Stimulated activated CD4-positive, alpha-beta T cell treated with anti-CD3 and anti-CD28 coated beads, Interleukin-12 subunit alpha, Interleukin-12 subunit beta, amount 100 ng/mL, for 4 hours (primary cell): ENCODE data around the gene RIPK4.

Source experiments
- DNase-seq: peaks from one replicate; pipeline ENCODE4 v3.0.0-alpha.2; 2020

Gene RIPK4

DNA sequence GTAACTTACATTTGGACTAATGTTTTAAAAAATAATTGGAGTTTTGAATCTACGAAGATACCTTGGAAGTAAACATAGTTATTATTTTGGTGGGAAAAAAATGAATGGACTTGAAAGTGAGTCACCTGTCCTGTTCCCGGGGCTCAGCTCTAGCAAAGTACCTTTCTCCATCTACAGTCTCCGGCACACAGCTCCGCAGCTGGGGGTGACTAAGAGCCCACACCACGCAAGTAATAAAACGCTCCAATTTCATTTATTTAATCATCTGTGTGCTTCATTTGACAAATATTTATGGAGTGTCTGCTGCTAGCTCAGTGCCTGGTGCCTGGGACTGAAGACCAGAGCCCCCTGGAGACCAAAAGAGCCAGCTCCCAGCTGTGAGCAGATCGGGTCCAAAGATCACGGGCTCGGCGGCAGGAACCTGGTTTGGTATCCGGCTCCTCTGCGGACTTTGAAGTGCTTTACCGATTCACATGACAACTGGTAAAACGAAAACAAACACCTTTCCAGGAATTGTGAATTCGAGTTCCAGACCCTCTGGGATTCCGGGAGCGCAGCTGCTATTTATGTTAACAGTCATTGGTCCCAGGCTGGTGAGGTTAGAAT, 1.7 kb upstream of the RIPK4 start:
- no peak for DNase-seq

DNA sequence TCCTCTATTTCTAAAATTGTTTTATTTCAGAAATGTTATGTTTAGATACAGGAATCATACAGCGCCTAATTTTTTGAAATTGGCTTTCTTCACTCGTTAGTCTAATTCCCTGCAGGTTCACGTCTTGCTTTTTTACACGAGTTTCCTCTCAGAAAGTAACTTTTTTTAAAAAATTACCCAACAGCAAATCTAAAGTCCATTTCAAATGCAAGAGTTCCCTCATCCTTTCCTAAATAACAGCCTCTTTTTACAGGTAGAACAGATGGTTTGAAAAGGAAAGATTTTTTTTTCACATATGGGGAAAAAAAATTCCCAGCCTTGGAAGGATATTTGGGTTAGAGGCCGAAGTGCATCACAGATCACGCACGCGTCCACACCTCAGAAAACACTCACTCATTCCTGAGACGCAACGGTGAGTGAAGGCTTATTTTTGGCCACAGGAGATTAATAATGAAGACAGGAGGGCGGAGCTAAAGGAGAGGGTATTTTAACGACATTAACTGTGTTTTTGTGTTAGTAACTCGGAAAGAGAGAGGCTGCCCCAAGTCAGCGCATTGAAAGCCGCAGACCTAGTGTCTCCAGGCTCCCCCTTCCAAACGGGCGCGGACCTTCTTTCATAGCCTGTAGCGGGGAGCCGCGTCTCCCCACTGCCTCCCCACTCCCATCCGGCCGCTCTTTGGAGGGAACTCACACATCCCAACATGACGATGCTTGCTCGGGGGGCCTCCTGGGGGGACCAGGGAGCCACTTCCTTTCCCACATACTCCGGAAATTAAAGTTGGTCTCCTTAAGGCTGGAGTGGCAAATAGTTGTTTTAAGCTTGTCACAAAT, 969 bp upstream of the RIPK4 start:
- DNase-seq, result no peak

GRCh38 chr21:41765973-41766882, 624 bp downstream of the RIPK4 start:
- no peak for DNase-seq

- no peak for DNase-seq
These were observed 1.4 kb downstream of the RIPK4 start for GRCh38 chr21:41765420-41765821.

- no peak for DNase-seq
These were observed 2.1 kb downstream of the RIPK4 start for GRCh38 chr21:41764558-41765419.

GRCh38 chr21:41763996-41764395, 2.9 kb downstream of the RIPK4 start:
- DNase-seq, result no peak

GRCh38 chr21:41763398-41763931, 3.4 kb downstream of the RIPK4 start:
- no peak for DNase-seq

DNA sequence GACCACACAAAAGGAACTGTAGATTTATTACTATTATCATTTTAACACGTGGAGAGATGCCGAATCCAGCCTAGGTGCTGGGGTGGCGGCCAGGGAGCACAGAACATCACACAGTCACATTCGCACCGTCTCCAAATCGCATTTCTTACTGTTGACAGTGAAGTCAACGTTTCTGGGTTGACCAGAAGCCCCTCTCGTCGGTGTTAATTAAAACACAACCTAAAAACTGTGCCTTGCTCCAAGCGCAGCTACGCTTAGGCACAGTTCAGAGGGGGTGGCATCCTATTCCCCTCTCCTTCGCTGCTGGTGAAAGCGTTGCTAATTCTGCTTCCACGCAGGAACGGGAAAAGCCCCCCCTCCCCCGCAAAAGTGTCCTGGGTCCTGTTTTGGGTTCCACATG, 4.1 kb downstream of the RIPK4 start:
- no peak for DNase-seq

DNA sequence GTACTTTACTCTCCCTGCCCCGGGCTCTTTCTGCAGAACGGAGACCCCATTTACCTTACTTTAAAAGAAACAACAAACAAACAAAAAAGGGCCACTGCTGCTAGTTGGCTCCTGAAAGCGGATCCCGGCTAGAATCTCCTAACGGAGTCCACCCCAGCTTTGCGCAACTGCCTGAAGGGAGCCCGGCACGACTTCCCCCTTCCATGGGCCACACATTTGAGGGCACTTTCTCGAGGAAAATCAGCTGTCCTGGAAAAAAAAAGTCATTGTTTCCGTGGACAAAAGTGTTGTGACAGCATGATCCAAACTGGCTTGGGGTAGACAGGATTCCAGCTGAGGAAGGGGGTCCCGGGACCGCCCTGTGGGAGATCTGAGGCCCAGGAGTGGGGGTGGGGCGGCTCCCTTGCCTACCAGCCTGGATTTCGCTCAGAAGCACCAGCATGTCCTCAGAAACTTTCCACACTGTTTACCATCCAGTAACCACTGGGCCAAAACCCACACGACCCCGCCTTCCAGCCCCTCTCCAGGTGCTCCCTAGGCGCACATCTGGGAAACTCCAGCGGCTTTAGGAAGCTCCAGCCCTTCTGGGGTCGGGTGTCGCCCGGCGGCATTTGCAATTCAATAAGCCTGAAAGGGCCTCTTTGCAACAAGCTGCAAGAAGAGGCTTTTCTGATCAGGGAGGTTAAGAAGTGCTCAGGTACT, 4.8 kb downstream of the RIPK4 start:
- DNase-seq, result no peak

DNA sequence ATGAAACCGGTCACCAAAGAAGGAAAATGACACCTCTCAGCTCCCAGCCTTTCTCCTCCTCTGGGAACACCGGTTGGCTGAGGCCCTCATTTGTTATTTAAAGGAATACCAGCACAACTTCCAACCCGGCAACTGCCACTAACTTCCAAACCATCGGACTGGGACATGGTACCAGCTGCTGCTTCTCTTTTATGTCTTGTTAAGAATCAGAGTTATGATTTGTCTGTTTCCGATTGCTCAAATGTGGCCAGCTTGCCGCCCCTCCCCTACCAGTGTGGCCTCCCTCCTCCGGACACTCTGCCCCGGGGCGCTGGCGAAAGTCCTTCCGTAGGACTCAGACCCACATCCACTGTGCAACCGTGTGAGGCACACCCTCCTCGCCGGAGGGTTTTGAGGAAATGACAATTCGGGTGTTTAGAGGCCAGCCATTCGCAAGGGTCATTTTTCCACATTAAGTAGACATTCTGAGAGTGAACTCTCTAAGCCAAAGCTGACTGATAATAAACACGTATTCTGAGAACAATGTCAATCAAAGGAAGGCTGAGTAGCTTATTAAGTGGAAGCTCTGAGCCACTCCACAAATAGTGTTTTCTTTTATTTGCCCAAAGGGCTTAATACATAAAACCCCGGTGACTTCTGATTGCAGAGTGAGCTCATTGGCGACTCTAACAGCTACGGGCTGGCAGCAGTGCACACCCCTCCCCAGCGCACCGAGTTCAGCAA, 5.5 kb downstream of the RIPK4 start:
- DNase-seq, result no peak

- DNase-seq, result no peak
These were observed 6.4 kb downstream of the RIPK4 start for GRCh38 chr21:41760411-41760810.

DNA sequence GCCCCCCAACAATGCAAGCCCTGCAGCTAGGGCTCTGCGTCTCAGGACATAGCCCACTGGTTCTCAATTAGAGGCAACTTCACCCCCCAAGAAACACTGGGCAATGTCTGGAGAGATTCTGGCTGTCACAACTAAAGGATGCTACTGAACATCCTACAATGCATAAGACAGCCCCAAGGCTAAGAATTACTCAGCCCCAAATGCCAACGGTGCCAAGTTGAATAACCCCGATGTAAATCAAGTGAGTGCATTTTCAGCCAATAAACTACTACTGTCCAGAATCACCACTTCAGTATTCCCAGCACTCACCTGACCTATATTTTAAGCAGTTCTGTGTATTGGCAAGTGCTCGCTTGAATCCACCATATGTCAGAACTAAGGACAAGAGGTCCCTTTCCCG, 6.9 kb downstream of the RIPK4 start:
- DNase-seq, result no peak

GRCh38 chr21:41759214-41759840, 7.5 kb downstream of the RIPK4 start:
- DNase-seq, result no peak

DNA sequence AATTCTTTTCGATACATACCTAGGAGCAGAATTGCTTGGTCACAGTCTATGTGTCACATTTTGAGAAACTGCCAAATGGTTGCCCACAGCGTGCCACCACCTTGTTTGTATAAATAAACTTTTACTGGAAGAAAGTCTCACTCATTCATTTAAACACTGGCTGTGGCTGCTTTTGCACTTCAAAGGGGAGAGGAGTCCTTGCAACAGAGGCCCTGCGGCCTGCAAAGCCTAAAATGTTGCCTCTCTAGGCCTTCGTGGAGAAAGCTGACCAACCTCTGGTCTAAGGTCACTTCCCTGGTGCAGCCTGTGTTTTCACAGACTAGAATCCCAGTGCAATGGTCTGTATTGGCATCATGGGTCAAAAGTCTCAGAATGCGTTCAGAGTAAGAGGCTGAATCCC, 8.3 kb downstream of the RIPK4 start:
- DNase-seq, result no peak

GRCh38 chr21:41755934-41756773, 10.7 kb downstream of the RIPK4 start:
- DNase-seq, result no peak

DNA sequence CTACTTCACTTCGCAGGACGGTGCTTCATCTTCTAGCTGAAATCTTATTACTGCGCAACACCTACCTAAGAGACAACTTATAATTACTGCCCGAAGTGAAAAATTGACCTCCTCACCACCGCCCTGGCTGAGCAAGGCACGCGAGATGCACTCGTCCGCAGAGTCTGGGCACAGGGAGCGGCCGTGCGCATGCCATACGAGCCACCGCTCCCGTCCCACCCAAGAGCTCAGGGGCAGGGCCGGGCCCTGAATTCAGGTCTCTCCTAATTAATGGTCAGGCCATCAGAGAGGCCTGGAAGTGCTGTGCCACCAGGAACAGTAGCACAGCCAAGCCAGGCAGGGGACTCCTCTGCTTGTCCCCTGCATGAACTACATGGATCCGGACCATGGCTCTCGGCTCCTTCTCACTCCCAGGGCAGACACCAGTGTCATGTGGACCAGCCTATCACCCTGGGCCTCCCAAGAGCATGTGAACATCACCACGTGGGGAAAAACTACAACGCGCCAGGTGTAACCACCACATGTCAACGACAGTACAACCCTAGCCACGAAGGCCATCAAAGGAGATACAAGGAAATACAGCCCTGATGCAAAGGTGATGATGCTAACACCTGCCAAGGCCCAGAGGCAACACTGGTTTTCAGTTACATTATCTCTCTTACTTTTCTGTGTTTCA, 11.5 kb downstream of the RIPK4 start:
- DNase-seq, result no peak

GRCh38 chr21:41754479-41754891, 12.4 kb downstream of the RIPK4 start:
- no peak for DNase-seq

DNA sequence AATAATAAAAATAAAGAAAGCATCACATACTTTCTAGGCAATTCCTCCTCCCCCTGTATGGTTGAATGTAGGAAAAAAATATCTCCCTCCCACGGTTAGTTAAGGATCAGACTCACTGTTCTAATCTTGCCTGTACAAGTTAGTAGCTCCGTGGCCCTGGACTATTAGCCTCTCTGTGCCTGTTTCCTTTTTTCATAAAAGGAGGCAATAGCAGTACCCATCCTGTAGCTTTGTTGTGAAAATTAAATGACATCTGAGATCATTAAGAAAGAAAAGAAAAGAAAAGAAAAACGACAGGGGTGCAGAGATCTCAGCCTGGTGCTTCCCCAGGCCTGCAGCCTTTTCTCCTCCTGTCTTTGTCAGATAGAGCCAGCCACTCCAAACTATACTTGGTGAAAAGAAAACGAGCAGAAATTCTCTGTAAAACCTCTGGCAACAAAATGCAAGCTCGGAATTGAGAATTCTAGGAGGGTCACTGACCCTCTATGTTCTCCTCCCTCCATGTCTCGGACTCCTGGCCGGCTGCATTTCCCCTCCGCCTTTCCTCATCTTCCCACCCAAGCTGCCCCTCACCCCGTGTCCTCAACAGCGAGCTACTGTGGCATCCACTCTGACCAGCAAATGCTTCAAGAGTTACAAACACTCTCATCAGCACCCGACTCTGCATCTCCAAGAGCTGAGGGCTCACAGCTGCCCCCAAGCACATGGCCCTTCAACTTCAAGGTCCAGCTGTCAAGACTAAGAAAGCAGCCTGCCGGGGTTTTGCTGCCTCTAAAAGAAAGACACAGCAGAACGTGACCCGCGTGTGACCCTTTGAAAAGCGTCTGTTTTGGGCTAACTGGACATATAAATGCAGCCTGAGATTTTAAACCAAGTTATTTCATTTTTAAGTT, 13.6 kb downstream of the RIPK4 start:
- DNase-seq, result no peak
